ENCODE results near the gene FBXL7. TPM values are rescaled to one million over a fixed set of nuclear protein-coding genes. Genes with fewer than 3 reads are reported as not detected.

The FBXL7 gene
- polyA plus RNA-seq, 3 donors = not detected

- intact Hi-C loops (cut with micrococcal nuclease) = no loop called here
- no peak overlapping the region for H2AFZ ChIP-seq (ENCODE audit: insufficient read depth, low read depth, low read length, poor library complexity, severe bottlenecking)
- no peaks in the 10 kb centered on the region for H3K36me3 Mint-ChIP-seq
Observed at GRCh38 chr5:15700373-15700772, 200.4 kb downstream of the FBXL7 start.

DNA sequence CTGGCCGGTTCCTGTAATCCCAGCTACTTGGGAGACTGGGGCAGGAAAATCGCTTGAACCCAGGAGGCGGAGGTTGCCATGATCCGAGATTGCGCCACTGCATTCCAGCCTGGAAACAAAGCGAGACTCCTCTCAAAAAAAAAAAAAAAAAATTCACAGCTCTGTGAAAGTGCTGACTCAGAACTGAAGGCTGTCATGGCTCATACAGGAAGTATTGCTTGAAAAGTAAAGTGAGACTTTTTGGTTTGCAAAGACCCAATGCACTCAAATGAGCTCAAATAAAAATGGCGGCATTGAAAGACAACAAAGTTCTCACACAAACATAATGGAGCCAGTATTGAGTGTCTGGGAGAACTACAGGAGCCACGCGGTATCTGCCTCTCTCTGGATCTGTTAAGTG lies 202.1 kb downstream of the FBXL7 start:
- TF ChIP-seq, protein P1, sequence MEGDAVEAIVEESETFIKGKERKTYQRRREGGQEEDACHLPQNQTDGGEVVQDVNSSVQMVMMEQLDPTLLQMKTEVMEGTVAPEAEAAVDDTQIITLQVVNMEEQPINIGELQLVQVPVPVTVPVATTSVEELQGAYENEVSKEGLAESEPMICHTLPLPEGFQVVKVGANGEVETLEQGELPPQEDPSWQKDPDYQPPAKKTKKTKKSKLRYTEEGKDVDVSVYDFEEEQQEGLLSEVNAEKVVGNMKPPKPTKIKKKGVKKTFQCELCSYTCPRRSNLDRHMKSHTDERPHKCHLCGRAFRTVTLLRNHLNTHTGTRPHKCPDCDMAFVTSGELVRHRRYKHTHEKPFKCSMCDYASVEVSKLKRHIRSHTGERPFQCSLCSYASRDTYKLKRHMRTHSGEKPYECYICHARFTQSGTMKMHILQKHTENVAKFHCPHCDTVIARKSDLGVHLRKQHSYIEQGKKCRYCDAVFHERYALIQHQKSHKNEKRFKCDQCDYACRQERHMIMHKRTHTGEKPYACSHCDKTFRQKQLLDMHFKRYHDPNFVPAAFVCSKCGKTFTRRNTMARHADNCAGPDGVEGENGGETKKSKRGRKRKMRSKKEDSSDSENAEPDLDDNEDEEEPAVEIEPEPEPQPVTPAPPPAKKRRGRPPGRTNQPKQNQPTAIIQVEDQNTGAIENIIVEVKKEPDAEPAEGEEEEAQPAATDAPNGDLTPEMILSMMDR (IDR thresholded peaks at IDR 0.05) = no peak
- Histone ChIP-seq H2AFZ (ENCODE audit: insufficient read depth, low read depth, low read length, poor library complexity, severe bottlenecking) (no peak overlapping the region), H3K4me3 (replicated peaks in 1 of 3; ENCODE audit: low read depth in 2 of 3, low read length in 3 of 3) (no peak overlapping the region), H3K4me2 (replicated peaks; ENCODE audit: extremely low read depth, low read length, poor library complexity, severe bottlenecking) (no peak overlapping the region), H3K9ac (ENCODE audit: insufficient read depth, low read length, poor library complexity, severe bottlenecking) (no peak overlapping the region), H4K20me1 (ENCODE audit: insufficient read depth, low read length) (no peaks in the 10 kb centered on the region), H3K27me3 (ENCODE audit: control insufficient read depth in 2 of 2, insufficient read depth in 2 of 2, low read length in 2 of 2) (no peaks in the 10 kb centered on the region), H3K4me1 (ENCODE audit: control insufficient read depth in 1 of 2, insufficient read depth in 2 of 2, low read length in 2 of 2) (no peaks in the 10 kb centered on the region), H3K9me3 (replicated peaks in 1 of 2; ENCODE audit: control insufficient read depth in 1 of 2, insufficient read depth in 1 of 2, low read length in 2 of 2) (peaks cover 4 to 12% of the 10 kb centered on the region in 2 donors), H3K36me3 (replicated peaks in 1 of 2; ENCODE audit: control insufficient read depth in 1 of 2, insufficient read depth in 2 of 2, low read length in 2 of 2) (no peaks in the 10 kb centered on the region), H3K27ac (ENCODE audit: low read depth in 1 of 2, low read length in 2 of 2) (no peak overlapping the region), H3K79me2 (ENCODE audit: insufficient read depth, low read length) (no peaks in the 10 kb centered on the region)
- Mint-ChIP-seq H3K27ac (no peak overlapping the region), H3K36me3 (no peaks in the 10 kb centered on the region), H3K9me3 (peaks cover 0 to 8% (median 3%) of the 10 kb centered on the region in 7 donors), H3K4me1 (no peaks in the 10 kb centered on the region), H3K27me3 (ENCODE audit: low read depth in 3 of 3) (no peaks in the 10 kb centered on the region), H3K4me3 (no peak overlapping the region)
- WGBS (ENCODE audit: insufficient coverage) = 100% methylated on average over 1 of the region's 9 CpGs
- DNase-seq = no peak
- intact Hi-C loops (cut with micrococcal nuclease) = no loop called here

More at GRCh38 chr5:15700373-15700772, 200.4 kb downstream of the FBXL7 start:
- Histone ChIP-seq H3K27me3 (ENCODE audit: control insufficient read depth in 2 of 2, insufficient read depth in 2 of 2, low read length in 2 of 2) (no peaks in the 10 kb centered on the region), H3K27ac (ENCODE audit: low read depth in 1 of 2, low read length in 2 of 2) (no peak overlapping the region), H4K20me1 (ENCODE audit: insufficient read depth, low read length) (no peaks in the 10 kb centered on the region), H3K4me2 (replicated peaks; ENCODE audit: extremely low read depth, low read length, poor library complexity, severe bottlenecking) (no peak overlapping the region), H3K4me1 (ENCODE audit: control insufficient read depth in 1 of 2, insufficient read depth in 2 of 2, low read length in 2 of 2) (no peaks in the 10 kb centered on the region), H3K36me3 (replicated peaks in 1 of 2; ENCODE audit: control insufficient read depth in 1 of 2, insufficient read depth in 2 of 2, low read length in 2 of 2) (no peaks in the 10 kb centered on the region), H3K9me3 (replicated peaks in 1 of 2; ENCODE audit: control insufficient read depth in 1 of 2, insufficient read depth in 1 of 2, low read length in 2 of 2) (peaks cover 6 to 11% of the 10 kb centered on the region in 2 donors), H3K4me3 (replicated peaks in 1 of 3; ENCODE audit: low read depth in 2 of 3, low read length in 3 of 3) (no peak overlapping the region), H3K79me2 (ENCODE audit: insufficient read depth, low read length) (no peaks in the 10 kb centered on the region), H3K9ac (ENCODE audit: insufficient read depth, low read length, poor library complexity, severe bottlenecking) (no peak overlapping the region)
- no peaks in the 10 kb centered on the region for H3K27me3 Mint-ChIP-seq (ENCODE audit: low read depth in 3 of 3)
- no peak for DNase-seq
- 100% methylated on average over 1 of the region's 2 CpGs for WGBS (ENCODE audit: insufficient coverage)
- TF ChIP-seq, protein P1 (IDR thresholded peaks at IDR 0.05) = no peak
- H3K4me1 Mint-ChIP-seq = no peaks in the 10 kb centered on the region
- no peak overlapping the region for H3K4me3 Mint-ChIP-seq
- H3K9me3 Mint-ChIP-seq = peaks cover 0 to 11% (median 2%) of the 10 kb centered on the region in 7 donors
- no peak overlapping the region for H3K27ac Mint-ChIP-seq

All from CD14-positive monocyte (primary cell).